Measurements from ENCODE around the gene TAF11L5. TPM values are rescaled to one million over a fixed set of nuclear protein-coding genes. Genes with fewer than 3 reads are reported as not detected.

TAF11L5 gene
- total RNA-seq, 1 donor from 2014 or later, result not detected

Other genes with a start within 250 kb of the TAF11L5 start
- gene TAF11L2, start 27.0 kb upstream of the TAF11L5 start, total RNA-seq, result not detected in 2 replicates
- not detected in 2 replicates for gene TAF11L3, start 6.9 kb upstream of the TAF11L5 start, total RNA-seq
- gene TAF11L4, start 3.4 kb upstream of the TAF11L5 start, total RNA-seq, result not detected in 2 replicates
- not detected in 2 replicates for gene TAF11L6, start 3.4 kb downstream of the TAF11L5 start, total RNA-seq
- gene TAF11L7, start 60.5 kb downstream of the TAF11L5 start, total RNA-seq, result not detected in 2 replicates
- not detected in 2 replicates for gene TAF11L8, start 65.7 kb downstream of the TAF11L5 start, total RNA-seq
- not detected in 2 replicates for gene TAF11L9, start 69.2 kb downstream of the TAF11L5 start, total RNA-seq
- gene TAF11L10, start 72.6 kb downstream of the TAF11L5 start, total RNA-seq, result not detected in 2 replicates
- not detected in 2 replicates for gene TAF11L11, start 78.9 kb downstream of the TAF11L5 start, total RNA-seq
- gene TAF11L12, start 85.2 kb downstream of the TAF11L5 start, total RNA-seq, result not detected in 2 replicates
- gene TAF11L13, start 106.9 kb downstream of the TAF11L5 start, total RNA-seq, result not detected in 2 replicates
- gene TAF11L14, start 109.2 kb downstream of the TAF11L5 start, total RNA-seq, result not detected in 2 replicates

Data from myocyte (in vitro differentiated cells).